ENCODE data around the gene AMOT.

DNA sequence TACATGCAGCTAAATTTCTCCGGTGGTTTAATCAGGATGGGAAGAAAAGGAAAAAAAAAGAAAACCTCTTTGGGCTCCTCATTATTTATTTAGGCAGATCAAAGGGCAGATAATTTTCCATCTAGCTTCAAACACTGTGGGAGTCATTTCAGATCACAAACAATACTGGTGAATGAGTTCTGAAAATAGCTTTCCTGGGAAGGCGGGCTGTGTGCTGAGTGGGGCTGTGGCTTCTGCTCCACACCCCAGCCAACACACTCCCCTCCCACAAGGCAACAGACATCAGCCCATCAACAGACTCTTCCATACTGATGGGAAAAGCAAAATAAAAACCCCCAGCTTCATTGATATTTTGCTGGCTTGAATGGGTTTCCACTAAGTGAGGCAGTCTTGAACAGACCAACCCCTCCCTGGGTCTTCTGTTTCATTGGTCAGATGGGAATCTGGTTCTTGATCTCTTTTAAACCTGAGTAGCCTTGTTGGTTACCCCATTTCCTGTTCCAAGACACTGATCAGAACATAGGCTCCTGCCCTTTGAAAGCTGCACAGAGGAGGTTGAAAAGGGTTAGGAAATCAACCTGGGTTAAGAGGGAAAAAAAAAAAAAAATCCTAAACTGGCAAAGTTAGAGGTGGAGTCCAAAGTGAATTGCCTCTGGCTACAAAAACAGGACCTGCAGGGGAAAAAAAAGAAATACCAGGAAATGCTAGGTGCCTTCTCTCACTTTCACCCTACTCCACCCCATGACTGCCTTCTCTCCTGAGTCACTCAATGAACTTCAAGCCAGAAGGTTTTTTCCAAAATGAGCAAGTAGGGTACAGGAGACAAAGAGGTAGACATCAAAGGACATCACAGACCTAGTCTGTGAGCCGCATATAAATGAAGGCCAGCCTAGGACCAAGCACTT is 20.0 kb downstream of the AMOT start:
- TF ChIP-seq, protein P1, sequence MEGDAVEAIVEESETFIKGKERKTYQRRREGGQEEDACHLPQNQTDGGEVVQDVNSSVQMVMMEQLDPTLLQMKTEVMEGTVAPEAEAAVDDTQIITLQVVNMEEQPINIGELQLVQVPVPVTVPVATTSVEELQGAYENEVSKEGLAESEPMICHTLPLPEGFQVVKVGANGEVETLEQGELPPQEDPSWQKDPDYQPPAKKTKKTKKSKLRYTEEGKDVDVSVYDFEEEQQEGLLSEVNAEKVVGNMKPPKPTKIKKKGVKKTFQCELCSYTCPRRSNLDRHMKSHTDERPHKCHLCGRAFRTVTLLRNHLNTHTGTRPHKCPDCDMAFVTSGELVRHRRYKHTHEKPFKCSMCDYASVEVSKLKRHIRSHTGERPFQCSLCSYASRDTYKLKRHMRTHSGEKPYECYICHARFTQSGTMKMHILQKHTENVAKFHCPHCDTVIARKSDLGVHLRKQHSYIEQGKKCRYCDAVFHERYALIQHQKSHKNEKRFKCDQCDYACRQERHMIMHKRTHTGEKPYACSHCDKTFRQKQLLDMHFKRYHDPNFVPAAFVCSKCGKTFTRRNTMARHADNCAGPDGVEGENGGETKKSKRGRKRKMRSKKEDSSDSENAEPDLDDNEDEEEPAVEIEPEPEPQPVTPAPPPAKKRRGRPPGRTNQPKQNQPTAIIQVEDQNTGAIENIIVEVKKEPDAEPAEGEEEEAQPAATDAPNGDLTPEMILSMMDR (IDR thresholded peaks at IDR 0.05; ENCODE audit: insufficient read depth, low read depth, low read length): no peak
- TF ChIP-seq EZH2 (IDR thresholded peaks at IDR 0.05; ENCODE audit: insufficient read depth, low read length): no peak

Measured in astrocyte (in vitro differentiated cells and primary cell).